Peyer's patch (tissue), 4 donors: ENCODE results near the gene ASXL1. TPM values are rescaled to one million over a fixed set of nuclear protein-coding genes. Genes with fewer than 3 reads are reported as not detected.
A peak's percentile ranks its signal among the peaks of the same experiment; 100 is the strongest.
"Not testable (repeated sequence)": the region's sequence is repeated elsewhere in the genome, so short reads cannot be mapped to it uniquely, and the experiment has no call there.

ENCODE experiments used
- DNase-seq, 3 donors: peaks; one replicate each; pipeline ENCODE4 v3.0.0-alpha.2; 2017 to 2019
- H3K27ac ChIP-seq, 4 donors: fragments of 200-600 bp; sonication (generic); one replicate each; pipeline ENCODE4 v1.5.1; 2016 to 2019
- H3K27me3 ChIP-seq, 2 donors: fragments of 200-600 bp; sonication (generic); one replicate each; pipeline ENCODE4 v1.5.1; 2019
- H3K36me3 ChIP-seq, 3 donors: fragments of 200-600 bp; sonication (generic); one replicate each; pipeline ENCODE4 v1.5.1; 2016 to 2019
- H3K4me1 ChIP-seq, 4 donors: fragments of 200-600 bp; sonication (generic); one replicate each; pipeline ENCODE4 v1.5.1; 2016 to 2019
- H3K4me3 ChIP-seq, 4 donors: fragments of 200-600 bp; sonication (generic); 1 replicate in 3 of 4; 2 replicates in 1 of 4; pipeline ENCODE4 v1.5.1; 2016 to 2019; ENCODE audit warnings: mild to moderate bottlenecking in 1 of 4
- H3K9me3 ChIP-seq, 4 donors: fragments of 200-600 bp; sonication (generic); one replicate each; pipeline ENCODE4 v1.5.1; 2016 to 2019; ENCODE audit warnings: mild to moderate bottlenecking in 1 of 4
- POLR2A ChIP-seq, 2 donors: fragments of 450-650 bp; IDR thresholded peaks; one replicate each; pipeline ENCODE4 v1.5.1; 2017; ENCODE audit warnings: antibody characterized with exemption in 2 of 2, mild to moderate bottlenecking in 2 of 2, moderate library complexity in 2 of 2
- total RNA-seq, 4 donors: library from RNA; depleted of rRNA; stranded (reverse); fragments of >200 nt; gene quantifications; one replicate each; pipeline ENCODE4 v1.1.0, GENCODE V29; 2016
- TF ChIP-seq, protein P1 (sequence below), 6 experiments: fragments of 450-650 bp in 4 of 6; fragments of 200-600 bp in 2 of 6; sonication (generic) in 1 of 6; IDR thresholded peaks; one replicate each; pipeline ENCODE4 v1.5.1; 2017 to 2019; ENCODE audit warnings: antibody characterized with exemption in 6 of 6, mild to moderate bottlenecking in 3 of 6, moderate library complexity in 1 of 6

Gene ASXL1
- total RNA-seq, 4 donors from 2014 or later: 74.4 to 173 (median 115) TPM

DNA sequence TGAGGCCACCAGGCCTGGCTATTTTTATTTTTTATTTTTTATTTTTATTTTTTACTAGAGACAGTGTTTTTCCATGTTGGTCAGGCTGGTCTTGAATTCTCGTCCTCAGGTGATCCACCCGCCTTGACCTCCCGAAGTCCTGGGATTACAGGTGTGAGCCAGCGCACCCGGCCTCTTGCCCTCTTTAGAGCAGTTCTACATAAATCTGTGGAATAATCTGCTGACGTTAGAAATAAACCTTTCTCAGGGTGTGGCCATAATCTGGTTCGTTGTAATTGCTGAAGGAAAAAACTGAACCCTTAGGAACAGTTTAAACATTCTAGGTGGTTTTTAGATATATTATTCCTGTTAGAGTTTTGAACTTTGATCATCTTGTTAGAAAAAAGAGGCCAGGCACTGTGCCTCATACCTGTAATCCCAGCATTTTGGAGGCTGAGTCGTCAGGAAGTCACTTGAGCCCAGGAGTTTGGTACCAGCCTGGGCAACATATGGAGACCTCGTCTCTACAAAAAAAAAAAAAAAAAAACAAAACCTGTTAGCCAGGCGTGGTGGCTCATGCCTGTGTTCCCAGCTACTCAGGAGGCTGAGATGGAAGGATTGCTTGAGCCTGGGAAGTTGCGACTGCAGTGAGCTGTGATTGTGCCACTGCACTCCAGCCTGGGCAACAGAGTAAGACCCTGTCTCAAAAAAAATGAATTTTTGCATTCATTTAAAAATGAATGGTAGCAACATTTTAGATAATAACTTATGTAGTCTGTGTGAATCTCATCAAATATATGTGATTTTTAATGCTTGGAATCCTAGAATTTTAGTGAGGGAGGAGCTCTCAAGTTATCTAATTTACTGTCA lies 24.2 kb downstream of the ASXL1 start:
- no peak for DNase-seq
- H3K27ac ChIP-seq: no peak overlapping the region
- H3K36me3 ChIP-seq: peaks cover 0 to 7% (median 0%) of the 10 kb centered on the region in 3 donors
- no peaks in the 10 kb centered on the region for H3K9me3 ChIP-seq
- H3K4me1 ChIP-seq: peaks cover 0 to 12% (median 4%) of the 10 kb centered on the region in 4 donors
- no peak overlapping the region for H3K4me3 ChIP-seq
- H3K27me3 ChIP-seq: no peaks in the 10 kb centered on the region
- TF ChIP-seq, protein P1, sequence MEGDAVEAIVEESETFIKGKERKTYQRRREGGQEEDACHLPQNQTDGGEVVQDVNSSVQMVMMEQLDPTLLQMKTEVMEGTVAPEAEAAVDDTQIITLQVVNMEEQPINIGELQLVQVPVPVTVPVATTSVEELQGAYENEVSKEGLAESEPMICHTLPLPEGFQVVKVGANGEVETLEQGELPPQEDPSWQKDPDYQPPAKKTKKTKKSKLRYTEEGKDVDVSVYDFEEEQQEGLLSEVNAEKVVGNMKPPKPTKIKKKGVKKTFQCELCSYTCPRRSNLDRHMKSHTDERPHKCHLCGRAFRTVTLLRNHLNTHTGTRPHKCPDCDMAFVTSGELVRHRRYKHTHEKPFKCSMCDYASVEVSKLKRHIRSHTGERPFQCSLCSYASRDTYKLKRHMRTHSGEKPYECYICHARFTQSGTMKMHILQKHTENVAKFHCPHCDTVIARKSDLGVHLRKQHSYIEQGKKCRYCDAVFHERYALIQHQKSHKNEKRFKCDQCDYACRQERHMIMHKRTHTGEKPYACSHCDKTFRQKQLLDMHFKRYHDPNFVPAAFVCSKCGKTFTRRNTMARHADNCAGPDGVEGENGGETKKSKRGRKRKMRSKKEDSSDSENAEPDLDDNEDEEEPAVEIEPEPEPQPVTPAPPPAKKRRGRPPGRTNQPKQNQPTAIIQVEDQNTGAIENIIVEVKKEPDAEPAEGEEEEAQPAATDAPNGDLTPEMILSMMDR (IDR thresholded peaks at IDR 0.05): no peak
- TF ChIP-seq POLR2A (IDR thresholded peaks at IDR 0.05): no peak

DNA sequence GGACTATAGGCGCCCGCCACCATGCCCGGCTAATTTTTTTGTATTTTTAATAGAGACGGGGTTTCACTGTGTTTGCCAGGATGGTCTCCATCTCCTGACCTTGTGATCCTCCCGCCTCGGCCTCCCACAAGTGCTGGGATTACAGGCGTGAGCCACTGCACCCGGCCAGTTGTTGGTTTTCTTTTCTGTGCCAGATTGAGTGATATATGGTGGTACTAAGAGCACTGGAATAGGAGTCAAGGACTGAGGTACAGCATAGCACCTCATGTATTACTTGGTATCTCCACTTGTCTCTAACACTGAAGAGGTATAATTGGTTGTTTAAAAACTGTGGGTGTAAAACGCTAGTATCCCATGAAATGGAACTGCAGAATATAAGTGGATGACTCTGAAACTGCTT lies 25.3 kb downstream of the ASXL1 start:
- peaks cover 0 to 12% (median 5%) of the 10 kb centered on the region in 4 donors for H3K4me1 ChIP-seq
- not testable (repeated sequence) for H3K4me3 ChIP-seq, H3K27ac ChIP-seq, DNase-seq, H3K9me3 ChIP-seq, H3K36me3 ChIP-seq, H3K27me3 ChIP-seq

- no peak for TF ChIP-seq POLR2A (IDR thresholded peaks at IDR 0.05)
- TF ChIP-seq, protein P1 (IDR thresholded peaks at IDR 0.05): no peak
- Histone ChIP-seq H3K27me3 (no peaks in the 10 kb centered on the region), H3K9me3 (no peaks in the 10 kb centered on the region), H3K4me1 (peaks cover 0 to 18% (median 5%) of the 10 kb centered on the region in 4 donors), H3K4me3 (no peak overlapping the region), H3K27ac (peak overlapping the region in 1 of 4 donors; percentile 24), H3K36me3 (peaks cover 0 to 3% (median 0%) of the 10 kb centered on the region in 3 donors)
- no peak for DNase-seq
Measured at GRCh38 chr20:32385541-32385940, 27.4 kb downstream of the ASXL1 start.

DNA sequence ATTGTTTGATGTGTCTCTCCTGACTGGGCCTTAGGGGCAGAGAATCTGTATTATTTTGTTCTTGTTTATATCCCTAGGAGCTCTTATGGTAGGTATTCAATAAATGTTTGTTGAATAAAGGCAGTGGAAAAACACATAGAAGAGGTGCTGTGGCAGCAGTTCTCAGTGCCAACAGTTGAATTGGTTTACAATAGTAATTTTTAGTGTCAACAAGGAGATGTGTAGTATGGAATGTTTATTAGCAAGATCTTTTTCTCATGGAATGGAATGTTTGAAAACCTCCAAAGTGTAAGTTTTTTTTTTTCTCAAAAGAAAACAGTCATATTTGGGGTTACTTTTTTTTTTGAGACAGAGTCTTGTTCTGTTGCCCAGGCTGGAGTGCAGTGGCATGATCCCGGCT lies 28.0 kb downstream of the ASXL1 start:
- no peak for DNase-seq
- Histone ChIP-seq H3K36me3 (peaks cover 0 to under 1% (median 0%) of the 10 kb centered on the region in 3 donors), H3K4me1 (peaks cover 0 to 18% (median 5%) of the 10 kb centered on the region in 4 donors), H3K27ac (peak overlapping the region in 1 of 4 donors; percentile 24), H3K27me3 (no peaks in the 10 kb centered on the region), H3K4me3 (no peak overlapping the region), H3K9me3 (no peaks in the 10 kb centered on the region)
- TF ChIP-seq POLR2A (IDR thresholded peaks at IDR 0.05): no peak
- TF ChIP-seq, protein P1 (IDR thresholded peaks at IDR 0.05): no peak

- H3K4me1 ChIP-seq: peaks cover 0 to 18% (median 5%) of the 10 kb centered on the region in 4 donors
- TF ChIP-seq, protein P1 (IDR thresholded peaks at IDR 0.05): no peak
- TF ChIP-seq POLR2A (IDR thresholded peaks at IDR 0.05): no peak
- no peak overlapping the region for H3K27ac ChIP-seq
- H3K27me3 ChIP-seq: no peaks in the 10 kb centered on the region
- H3K9me3 ChIP-seq: no peaks in the 10 kb centered on the region
- peaks cover 0 to 6% (median 0%) of the 10 kb centered on the region in 3 donors for H3K36me3 ChIP-seq
- DNase-seq: no peak
- no peak overlapping the region for H3K4me3 ChIP-seq
Measured at GRCh38 chr20:32387252-32387651, 29.1 kb downstream of the ASXL1 start.

- TF ChIP-seq POLR2A (IDR thresholded peaks at IDR 0.05): no peak
- TF ChIP-seq, protein P1 (IDR thresholded peaks at IDR 0.05): no peak
- no peak overlapping the region for H3K27ac ChIP-seq
Measured at GRCh38 chr20:32391003-32391402, 32.9 kb downstream of the ASXL1 start.

More at GRCh38 chr20:32391003-32391402, 32.9 kb downstream of the ASXL1 start:
- no peak for DNase-seq
- Histone ChIP-seq H3K36me3 (peaks cover 0 to 6% (median 0%) of the 10 kb centered on the region in 3 donors), H3K27me3 (no peaks in the 10 kb centered on the region), H3K4me1 (peaks cover 0 to 11% (median 2%) of the 10 kb centered on the region in 4 donors), H3K9me3 (no peaks in the 10 kb centered on the region), H3K4me3 (no peak overlapping the region)
